Upper lobe of left lung (tissue), 6 donors: ENCODE results near the gene ASTN2. TPM values are rescaled to one million over a fixed set of nuclear protein-coding genes. Genes with fewer than 3 reads are reported as not detected.
A peak's percentile ranks its signal among the peaks of the same experiment; 100 is the strongest.

ENCODE experiments used
- ATAC-seq, 2 donors: fragments of 200-7000 bp; cut with Tn5 transposase; one replicate each; pipeline ENCODE4 v1.9.1; 2022; ENCODE audit warnings: mild to moderate bottlenecking in 2 of 2, moderate library complexity in 2 of 2; ENCODE audit not compliant: low FRiP score in 2 of 2
- DNase-seq, 2 donors: peaks; one replicate each; pipeline ENCODE4 v3.0.0-alpha.2; 2019 to 2020
- H3K27ac ChIP-seq, 4 donors: fragments of 200-600 bp; sonication (generic); one replicate each; pipeline ENCODE4 v1.5.1; 2016 to 2019
- H3K27me3 ChIP-seq, 4 donors: fragments of 200-600 bp; sonication (generic); one replicate each; pipeline ENCODE4 v1.5.1; 2017 to 2019
- H3K36me3 ChIP-seq, 4 donors: fragments of 200-600 bp; sonication (generic); one replicate each; pipeline ENCODE4 v1.5.1; 2016 to 2019
- H3K4me1 ChIP-seq, 4 donors: fragments of 200-600 bp; sonication (generic); one replicate each; pipeline ENCODE4 v1.5.1; 2018 to 2019
- H3K4me3 ChIP-seq, 4 donors: fragments of 200-600 bp; sonication (generic); one replicate each; pipeline ENCODE4 v1.5.1; 2017 to 2019; ENCODE audit warnings: mild to moderate bottlenecking in 2 of 4, moderate library complexity in 1 of 4
- H3K9me3 ChIP-seq, 4 donors: fragments of 200-600 bp; sonication (generic); one replicate each; pipeline ENCODE4 v1.5.1; 2018 to 2019
- CTCF ChIP-seq, 6 experiments: fragments of 450-650 bp in 4 of 6; fragments of 200-600 bp in 2 of 6; sonication (generic) in 2 of 6; IDR thresholded peaks; one replicate each; pipeline ENCODE4 v1.5.1; 2016 to 2019; ENCODE audit warnings: antibody characterized with exemption in 6 of 6
- EP300 ChIP-seq, 4 donors: sonication (generic); formaldehyde crosslinking; IDR thresholded peaks; one replicate each; pipeline ENCODE4 v1.5.1; 2017; ENCODE audit warnings: antibody characterized with exemption in 4 of 4, control low read depth in 2 of 4
- POLR2A ChIP-seq, 4 donors: fragments of 450-650 bp; IDR thresholded peaks; one replicate each; pipeline ENCODE4 v1.5.1; 2016 to 2017; ENCODE audit warnings: antibody characterized with exemption in 4 of 4, mild to moderate bottlenecking in 2 of 4
- POLR2AphosphoS5 ChIP-seq, 2 donors: sonication (generic); formaldehyde crosslinking; IDR thresholded peaks; one replicate each; pipeline ENCODE4 v1.5.1; 2017; ENCODE audit warnings: antibody characterized with exemption in 2 of 2
- WGBS, 2 donors: methylation state at CpG; one replicate each; pipeline ENCODE4 v1.1.5; 2017 to 2018; 5-methylcytosine and 5-hydroxymethylcytosine counted together
- total RNA-seq, 6 donors: library from RNA; depleted of rRNA in 4 of 6; stranded (reverse); fragments of >200 nt in 4 of 6; gene quantifications; one replicate each; pipeline versions ENCODE4 v1.1.0 to v1.2.1, GENCODE V29; 2016 to 2021
- donor health status: DM: no; HTN: no; CAD: no; lungs with moderate emphysema.
- donor health status: DM: no; HTN: yes; CAD: no; lungs with severe emphysema.

Gene ASTN2
- total RNA-seq, 6 donors from 2014 or later: 2.0 to 7.5 (median 3.4) TPM

- H3K36me3 ChIP-seq: no peaks in the 10 kb centered on the region
- ATAC-seq: no peak
- H3K27me3 ChIP-seq: no peaks in the 10 kb centered on the region
- no peak overlapping the region for H3K27ac ChIP-seq
- WGBS, 2 donors: 50 to 75% methylated on average over 2 to 3 of the region's 3 CpGs
- H3K4me3 ChIP-seq: no peak overlapping the region
- no peak for DNase-seq
- no peaks in the 10 kb centered on the region for H3K4me1 ChIP-seq
- H3K9me3 ChIP-seq: no peaks in the 10 kb centered on the region
- no peak for TF ChIP-seq EP300 (IDR thresholded peaks at IDR 0.05)
Measured at GRCh38 chr9:116868201-116868600, 546.7 kb downstream of the ASTN2 start.

- DNase-seq (no peak), ATAC-seq (no peak)
- Histone ChIP-seq H3K4me3 (no peak overlapping the region), H3K9me3 (no peaks in the 10 kb centered on the region), H3K27ac (no peak overlapping the region), H3K36me3 (no peaks in the 10 kb centered on the region), H3K27me3 (no peaks in the 10 kb centered on the region), H3K4me1 (no peaks in the 10 kb centered on the region)
- TF ChIP-seq POLR2A (IDR thresholded peaks at IDR 0.05) (no peak), EP300 (IDR thresholded peaks at IDR 0.05) (no peak), CTCF (IDR thresholded peaks at IDR 0.05) (no peak), POLR2AphosphoS5 (IDR thresholded peaks at IDR 0.05) (no peak)
Measured at GRCh38 chr9:116861321-116861720, 553.5 kb downstream of the ASTN2 start.

- Histone ChIP-seq H3K9me3 (no peaks in the 10 kb centered on the region), H3K27me3 (no peaks in the 10 kb centered on the region), H3K36me3 (no peaks in the 10 kb centered on the region), H3K27ac (no peak overlapping the region), H3K4me1 (no peaks in the 10 kb centered on the region), H3K4me3 (no peak overlapping the region)
- ATAC-seq: peak in 1 of 2 donors; percentile 87
- 40 to 47% methylated on average over 3 of the region's 3 CpGs for WGBS, 2 donors
- TF ChIP-seq EP300 (IDR thresholded peaks at IDR 0.05) (no peak), CTCF (IDR thresholded peaks at IDR 0.05) (peak; percentile 43 to 76 (median 66)), POLR2A (IDR thresholded peaks at IDR 0.05) (no peak), POLR2AphosphoS5 (IDR thresholded peaks at IDR 0.05) (no peak)
- peak in 1 of 2 donors; percentile 65 for DNase-seq
Measured at GRCh38 chr9:116860509-116861120, 554.2 kb downstream of the ASTN2 start.

GRCh38 chr9:116859763-116860162 is 555.1 kb downstream of the ASTN2 start:
- WGBS, 2 donors: 88 to 96% methylated on average over 2 of the region's 2 CpGs
- H3K4me1 ChIP-seq: no peaks in the 10 kb centered on the region
- no peaks in the 10 kb centered on the region for H3K36me3 ChIP-seq
- TF ChIP-seq POLR2A (IDR thresholded peaks at IDR 0.05) (no peak), POLR2AphosphoS5 (IDR thresholded peaks at IDR 0.05) (no peak), EP300 (IDR thresholded peaks at IDR 0.05) (no peak), CTCF (IDR thresholded peaks at IDR 0.05) (no peak)
- no peak for ATAC-seq
- no peaks in the 10 kb centered on the region for H3K9me3 ChIP-seq
- no peak overlapping the region for H3K27ac ChIP-seq
- H3K4me3 ChIP-seq: no peak overlapping the region
- DNase-seq: no peak
- H3K27me3 ChIP-seq: no peaks in the 10 kb centered on the region

- WGBS, 2 donors: 65 to 98% methylated on average over 2 of the region's 2 CpGs
- ATAC-seq (no peak), DNase-seq (no peak)
- Histone ChIP-seq H3K4me3 (no peak overlapping the region), H3K27ac (no peak overlapping the region), H3K36me3 (no peaks in the 10 kb centered on the region), H3K4me1 (no peaks in the 10 kb centered on the region), H3K27me3 (no peaks in the 10 kb centered on the region), H3K9me3 (no peaks in the 10 kb centered on the region)
- TF ChIP-seq POLR2AphosphoS5 (IDR thresholded peaks at IDR 0.05) (no peak), POLR2A (IDR thresholded peaks at IDR 0.05) (no peak), EP300 (IDR thresholded peaks at IDR 0.05) (no peak), CTCF (IDR thresholded peaks at IDR 0.05) (no peak)
Measured at GRCh38 chr9:116857321-116857720, 557.5 kb downstream of the ASTN2 start.
